ENCODE measurements around the gene PAPPA.

- TF ChIP-seq CTCF (IDR thresholded peaks at IDR 0.05), result no peak
- no peak for TF ChIP-seq POLR2A (IDR thresholded peaks at IDR 0.05)
These were observed 175.9 kb downstream of the PAPPA start for GRCh38 chr9:116329470-116329869.

Measured in uterus (tissue), 2 donors.